HG03108 (cell line): Measurements from ENCODE around the gene SMYD3.
"Not testable (repeated sequence)": the region's sequence is repeated elsewhere in the genome, so short reads cannot be mapped to it uniquely, and the experiment has no call there.

Experiments
- ATAC-seq: cut with Tn5 transposase; IDR thresholded peaks from one replicate; pipeline ENCODE4 v1.9.1; 2021; ENCODE audit warnings: moderate library complexity; ENCODE audit not compliant: unreplicated experiment

The SMYD3 gene

DNA sequence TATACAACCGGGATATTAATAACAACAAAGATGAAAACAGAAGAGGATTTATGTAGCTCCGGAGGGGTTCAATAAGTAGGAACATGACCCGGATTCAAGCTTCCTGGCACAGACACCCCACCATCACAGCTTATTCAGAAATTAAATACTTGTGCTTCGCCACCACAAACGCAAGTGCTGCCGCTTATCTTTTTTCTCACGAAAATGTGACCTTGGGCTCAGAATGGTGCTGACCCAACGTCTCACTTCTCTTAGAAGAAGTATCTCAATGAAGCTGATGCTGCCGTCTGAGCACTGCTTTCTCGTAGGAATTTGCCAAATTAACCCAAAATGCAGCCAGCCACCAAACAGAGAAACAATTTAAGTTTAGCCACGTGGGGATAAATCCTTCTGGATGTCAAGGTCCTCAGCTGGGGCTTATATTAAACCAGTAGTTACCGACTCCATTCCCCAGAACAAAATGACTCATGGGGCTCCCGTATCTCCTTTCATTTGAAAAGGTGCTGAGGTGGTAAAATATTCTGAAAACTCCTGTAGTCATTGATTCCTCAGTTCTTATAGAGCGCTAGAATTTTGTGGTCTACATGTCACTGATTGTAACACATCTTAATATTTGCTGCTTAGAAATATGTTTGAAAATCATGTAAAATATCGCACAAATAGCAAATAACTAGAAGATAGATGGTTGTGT is 466.7 kb downstream of the SMYD3 start:
- ATAC-seq: no peak

GRCh38 chr1:246039584-246039983 is 467.5 kb downstream of the SMYD3 start:
- ATAC-seq: no peak

GRCh38 chr1:246037832-246038231 is 469.2 kb downstream of the SMYD3 start:
- ATAC-seq: no peak

GRCh38 chr1:246036175-246036574 is 470.9 kb downstream of the SMYD3 start:
- no peak for ATAC-seq

DNA sequence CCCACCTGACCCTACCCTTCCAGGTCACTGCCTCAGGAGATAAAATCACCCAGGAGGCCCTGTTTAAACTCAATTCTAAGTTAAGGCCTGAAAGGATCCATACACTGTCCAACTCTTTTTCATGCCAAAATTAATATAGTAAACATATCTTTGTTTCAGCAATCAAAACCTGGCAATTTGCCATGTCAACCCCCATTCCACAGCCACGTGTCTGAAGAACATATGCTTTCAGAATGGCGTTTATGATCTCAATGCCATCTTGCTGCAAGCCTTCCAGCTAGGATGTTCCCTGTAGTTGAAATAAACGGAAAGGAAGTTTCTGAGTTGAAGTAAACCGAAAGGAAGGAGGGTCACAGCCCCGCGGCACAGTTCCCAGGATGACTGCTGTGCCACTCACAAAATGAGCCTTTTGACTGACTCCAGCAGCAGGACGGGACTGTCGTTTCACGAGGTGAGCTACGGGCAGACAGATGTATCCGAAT is 472.0 kb downstream of the SMYD3 start:
- ATAC-seq: no peak

DNA sequence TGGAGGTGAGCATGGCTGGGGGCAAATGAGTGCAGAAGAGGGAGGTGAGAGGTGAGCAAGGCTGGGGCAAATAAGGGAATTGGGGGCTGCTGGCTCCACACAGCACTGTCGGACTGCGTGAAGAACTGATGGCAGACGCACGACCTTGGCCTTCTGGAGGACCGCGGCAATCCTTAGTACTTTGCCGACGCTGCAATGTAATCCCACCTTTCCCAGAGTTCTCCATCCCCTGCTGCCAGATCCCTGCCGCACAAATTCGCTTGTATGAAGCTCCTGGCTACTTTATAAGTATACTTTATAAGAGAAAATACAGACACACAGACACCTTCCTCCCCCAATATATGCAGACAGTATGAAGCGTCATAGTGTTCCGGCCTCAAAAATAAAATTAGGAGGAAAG is 472.4 kb downstream of the SMYD3 start:
- no peak for ATAC-seq

GRCh38 chr1:246032984-246033383 is 474.1 kb downstream of the SMYD3 start:
- ATAC-seq: no peak

GRCh38 chr1:246032031-246032551 is 475.0 kb downstream of the SMYD3 start:
- no peak for ATAC-seq

- no peak for ATAC-seq
These were observed 477.5 kb downstream of the SMYD3 start for GRCh38 chr1:246029616-246030015.

DNA sequence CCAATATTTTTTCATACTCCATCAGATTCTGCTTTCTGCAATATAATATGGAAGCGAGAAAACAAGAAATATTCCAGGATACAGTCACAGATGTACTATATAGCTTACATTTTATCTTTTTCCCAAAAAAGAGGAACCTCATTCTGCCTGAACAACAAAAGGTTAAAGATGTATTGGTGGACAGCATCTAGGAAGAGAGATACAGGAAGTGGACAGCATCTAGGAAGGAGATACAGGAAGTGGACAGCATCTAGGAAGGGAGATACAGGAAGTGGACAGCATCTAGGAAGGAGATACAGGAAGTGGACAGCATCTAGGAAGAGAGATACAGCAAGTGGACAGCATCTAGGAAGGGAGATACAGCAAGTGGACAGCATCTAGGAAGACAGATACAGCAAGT is 483.0 kb downstream of the SMYD3 start:
- ATAC-seq: not testable (repeated sequence)

- peak; percentile 64 for ATAC-seq
These were observed 486.7 kb downstream of the SMYD3 start for GRCh38 chr1:246020211-246020954.

DNA sequence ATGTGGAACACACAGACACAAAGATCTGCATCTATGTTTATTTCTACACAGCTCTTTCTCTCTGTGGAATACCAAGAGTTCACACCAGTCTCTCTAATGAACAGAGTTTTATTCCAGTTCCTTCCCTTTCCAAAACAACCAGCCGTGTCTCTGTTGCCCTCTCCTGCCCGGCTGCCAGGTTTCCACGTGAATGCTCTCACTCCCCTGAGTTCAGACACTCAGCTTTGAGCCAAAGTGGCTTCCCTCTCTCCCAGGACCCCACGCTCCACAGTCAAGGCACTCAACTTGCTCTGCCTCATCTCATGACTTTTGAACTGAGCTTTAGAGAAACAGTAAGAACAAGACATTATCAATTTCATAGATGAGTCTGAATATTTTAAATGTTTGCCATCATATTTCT is 488.9 kb downstream of the SMYD3 start:
- ATAC-seq: no peak

GRCh38 chr1:246012341-246012740 is 494.7 kb downstream of the SMYD3 start:
- ATAC-seq: no peak

- ATAC-seq: no peak
These were observed 496.7 kb downstream of the SMYD3 start for GRCh38 chr1:246010386-246010785.

GRCh38 chr1:246008363-246008831 is 498.7 kb downstream of the SMYD3 start:
- no peak for ATAC-seq

GRCh38 chr1:246005067-246005466 is 502.0 kb downstream of the SMYD3 start:
- ATAC-seq: no peak

DNA sequence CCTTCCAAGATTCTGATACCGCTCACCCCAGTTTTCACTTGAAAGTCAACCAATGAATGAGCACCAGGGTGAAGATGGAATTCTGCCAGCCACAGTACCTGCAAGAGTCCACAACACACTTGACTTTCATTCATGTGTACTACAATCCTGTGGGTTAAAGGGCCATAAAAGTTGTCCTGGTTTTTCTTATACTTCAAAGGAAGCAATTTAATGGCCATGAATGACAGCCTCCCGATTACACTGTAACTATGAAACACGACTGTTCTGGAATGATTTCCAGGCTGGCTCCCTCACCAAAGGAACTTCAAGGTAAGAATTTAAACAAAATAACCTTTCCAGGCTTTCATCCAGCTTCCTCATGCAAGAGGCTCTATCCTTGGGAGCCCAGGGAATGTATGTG is 502.8 kb downstream of the SMYD3 start:
- ATAC-seq: no peak

DNA sequence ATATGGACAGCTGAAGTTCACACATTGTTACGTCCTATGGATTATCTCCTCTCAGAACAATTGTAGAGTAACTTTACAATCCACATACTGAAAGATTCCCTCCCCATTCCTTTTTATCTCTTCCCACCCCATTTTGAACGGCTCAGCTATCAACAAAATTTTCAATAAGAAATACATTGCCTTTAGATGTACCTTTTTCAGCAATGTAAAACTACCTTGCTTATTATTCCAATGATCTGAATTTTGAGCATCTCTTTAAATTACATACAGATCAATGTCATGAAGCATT is 503.7 kb downstream of the SMYD3 start:
- ATAC-seq: no peak

DNA sequence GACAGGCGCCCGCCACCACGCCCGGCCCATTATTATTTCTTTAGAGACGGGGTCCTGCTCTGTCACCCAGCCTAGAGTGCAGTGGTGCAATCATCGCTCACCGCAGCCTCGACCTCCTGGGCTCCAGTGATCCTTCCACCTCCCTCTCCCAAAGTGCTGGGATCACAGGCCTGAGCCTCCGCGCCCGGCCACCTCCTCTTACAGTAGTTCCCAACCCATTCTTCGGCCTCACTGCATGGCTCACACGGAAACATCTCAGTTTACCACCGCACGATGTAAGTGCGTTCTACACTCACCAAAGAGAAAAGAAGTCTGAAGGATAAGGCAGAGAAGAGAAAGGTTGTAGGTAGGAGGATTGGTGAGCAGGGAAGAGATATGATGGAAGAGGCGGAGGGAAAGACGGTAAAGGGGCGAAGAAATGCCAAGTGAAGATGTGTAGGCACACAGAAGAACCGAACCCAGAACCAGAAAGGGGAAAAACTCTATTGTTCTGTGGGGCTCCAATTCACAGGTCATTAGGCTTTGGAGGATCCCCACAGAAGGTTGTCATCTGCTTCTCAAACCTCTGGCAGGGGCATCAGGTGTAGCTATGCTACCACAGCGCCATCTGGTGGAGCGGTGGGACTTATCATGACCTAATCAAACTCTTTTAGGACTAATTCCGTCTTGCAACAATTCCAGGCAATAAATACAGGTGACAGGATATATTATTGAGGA is 504.2 kb downstream of the SMYD3 start:
- ATAC-seq: peak; percentile 57

GRCh38 chr1:246001837-246002230 is 505.2 kb downstream of the SMYD3 start:
- no peak for ATAC-seq

DNA sequence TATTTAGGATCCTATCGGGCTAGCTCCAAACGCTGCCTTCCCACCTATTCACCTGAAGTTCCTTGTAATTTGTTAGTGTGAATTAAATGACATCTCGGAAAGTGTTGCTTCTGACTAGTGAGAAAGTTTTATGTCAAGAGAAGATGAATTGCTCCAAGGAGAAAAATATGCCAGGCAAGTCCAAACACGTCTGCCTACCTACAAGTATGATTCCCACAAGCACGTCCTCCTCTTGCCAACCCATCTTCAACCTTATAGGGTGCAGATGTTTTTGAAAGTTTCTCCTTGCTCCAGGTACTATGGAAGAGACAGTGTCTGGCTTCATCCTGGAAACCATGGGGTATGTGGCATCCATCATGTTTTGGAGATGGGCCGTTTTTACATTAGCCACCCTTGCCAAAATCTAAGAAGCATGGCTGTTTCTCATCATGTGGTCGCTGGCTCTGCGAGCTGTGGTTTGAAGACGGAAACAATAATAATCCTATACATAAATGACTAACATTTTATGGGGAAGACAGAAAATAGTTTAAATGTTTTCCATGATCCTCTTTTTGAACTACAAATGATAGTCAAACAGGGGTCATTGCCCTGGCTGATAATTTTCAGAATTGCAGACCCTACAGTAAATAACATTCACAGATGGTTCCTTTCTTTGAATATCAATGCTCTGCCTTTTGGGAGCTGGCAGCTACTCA is 505.8 kb downstream of the SMYD3 start:
- no peak for ATAC-seq
